ENCODE results near the gene INTS14.

Gene INTS14

GRCh38 chr15:65530318-65531111 lies 80.4 kb downstream of the INTS14 start, which contains the start of gene HACD3:
Gene HACD3 (plus strand): TSS chr15:65530463. CDS start chr15:65530632, 169 bp downstream.
- DNase-seq (ENCODE audit: low read depth), result peak; percentile 92

GRCh38 chr15:65529762-65530317 lies 81.1 kb downstream of the INTS14 start:
- DNase-seq (ENCODE audit: low read depth), result no peak
